Endothelial cell of umbilical vein (primary cell): Measurements from ENCODE around the gene HTR3B. TPM values are rescaled to one million over a fixed set of nuclear protein-coding genes. Genes with fewer than 3 reads are reported as not detected.

Experiments
- BruUV-seq: library from RNA; stranded (reverse); fragments of 400-500 nt; replicated peaks from 2 replicates; lab custom pipeline; 2021; lab: Mats Ljungman, UMichigan
- CTCF ChIA-PET: fragments of 300-600, 350-600 bp; sonication (Branson Sonifier 250); formaldehyde crosslinking; loops from one replicate; lab custom pipeline; 2021; ENCODE audit warnings: antibody characterized with exemption, inconsistent platforms; lab: Charles Lee
- POLR2A ChIA-PET: fragments of 300-600, 350-600 bp; sonication (Branson Sonifier 250); formaldehyde crosslinking; loops from one replicate; lab custom pipeline; 2021; ENCODE audit warnings: antibody characterized with exemption, inconsistent platforms; lab: Charles Lee
- DNase-seq: peaks from one replicate; pipeline ENCODE4 v3.0.0-alpha.2; 2011; ENCODE audit warnings: low read depth, low spot score
- FAIRE-seq: peaks from 2 replicates; lab custom pipeline; 2011; peaks lifted over from hg19 to GRCh38; lab: Jason Lieb, UNC
- H2AFZ ChIP-seq: 2 replicates; pipeline ENCODE4 v1.6.0; 2012; ENCODE audit warnings: low read depth, low read length, control low read depth, inconsistent platforms
- H3K27ac ChIP-seq: 2 replicates; pipeline ENCODE4 v1.5.1; 2011; ENCODE audit warnings: low read depth, mild to moderate bottlenecking, control low read depth, low read length, moderate library complexity; ENCODE audit not compliant: insufficient read depth
- H3K27me3 ChIP-seq, 2 experiments: 2 replicates each; pipeline versions ENCODE4 v1.6.0 to v1.6.1; 2011; ENCODE audit warnings: low read length in 2 of 2, mixed read lengths in 1 of 2; ENCODE audit not compliant: control insufficient read depth in 2 of 2, insufficient read depth in 2 of 2
- H3K36me3 ChIP-seq, 2 experiments: 2 replicates in 1 of 2; 3 replicates in 1 of 2; pipeline ENCODE4 v1.5.1; 2011; ENCODE audit warnings: low read length in 2 of 2, mild to moderate bottlenecking in 1 of 2, moderate library complexity in 1 of 2; ENCODE audit not compliant: control insufficient read depth in 2 of 2, insufficient read depth in 2 of 2; ENCODE audit errors: extremely low read depth in 1 of 2
- H3K4me1 ChIP-seq: 3 replicates; pipeline ENCODE4 v1.5.1; 2011; ENCODE audit warnings: mild to moderate bottlenecking, low read length; ENCODE audit not compliant: control insufficient read depth, insufficient read depth; ENCODE audit errors: extremely low read depth
- H3K4me2 ChIP-seq: 2 replicates; pipeline ENCODE4 v1.6.1; 2011; ENCODE audit warnings: low read length, control low read depth, mixed read lengths; ENCODE audit not compliant: insufficient read depth
- H3K4me3 ChIP-seq, 3 experiments: fragments of 200-600 bp in 1 of 3; sonication (generic), shearing (Covaris generic) in 1 of 3; replicated peaks in 1 of 3; 2 replicates each; pipeline ENCODE4 v1.5.1; 2011 to 2016; ENCODE audit warnings: control low read depth in 3 of 3, low read length in 3 of 3, mild to moderate bottlenecking in 2 of 3, inconsistent platforms in 1 of 3, low read depth in 1 of 3, moderate library complexity in 1 of 3; ENCODE audit not compliant: insufficient read depth in 1 of 3
- H3K79me2 ChIP-seq: 2 replicates; pipeline ENCODE4 v1.6.0; 2012; ENCODE audit warnings: low read length, inconsistent platforms; ENCODE audit not compliant: control insufficient read depth, insufficient read depth
- H3K9ac ChIP-seq: replicated peaks from 2 replicates; pipeline ENCODE3; 2011; ENCODE audit warnings: low read length, control low read depth; ENCODE audit not compliant: insufficient read depth; ENCODE audit errors: extremely low read depth
- H3K9me1 ChIP-seq: replicated peaks from 3 replicates; pipeline ENCODE4 v1.6.0; 2011; ENCODE audit warnings: mild to moderate bottlenecking, low read length; ENCODE audit not compliant: control insufficient read depth, insufficient read depth; ENCODE audit errors: extremely low read depth
- H3K9me3 ChIP-seq: replicated peaks from 2 replicates; pipeline ENCODE4 v1.5.1; 2012; ENCODE audit warnings: low read length, inconsistent platforms; ENCODE audit not compliant: control insufficient read depth, insufficient read depth
- H4K20me1 ChIP-seq: replicated peaks from 2 replicates; pipeline ENCODE3; 2011; ENCODE audit warnings: mild to moderate bottlenecking, low read length; ENCODE audit not compliant: control insufficient read depth, insufficient read depth; ENCODE audit errors: extremely low read depth
- CTCF ChIP-seq, 2 donors: IDR thresholded peaks; 1 replicate in 1 of 2; 2 replicates in 1 of 2; pipeline ENCODE4 v1.5.1; 2011; ENCODE audit warnings: low read length in 2 of 2, mild to moderate bottlenecking in 2 of 2, moderate library complexity in 2 of 2, control low read depth in 1 of 2, inconsistent platforms in 1 of 2, low read depth in 1 of 2; ENCODE audit not compliant: insufficient read depth in 1 of 2; ENCODE audit errors: extremely low read depth in 1 of 2
- EZH2 ChIP-seq: IDR thresholded peaks from 2 replicates; pipeline ENCODE4 v1.6.1; 2012; ENCODE audit warnings: borderline replicate concordance, low read depth, mild to moderate bottlenecking, moderate library complexity, low read length, inconsistent platforms; ENCODE audit not compliant: severe bottlenecking
- FOS ChIP-seq: IDR thresholded peaks from 2 replicates; pipeline ENCODE4 v1.6.1; 2011; ENCODE audit warnings: mild to moderate bottlenecking, low read length, moderate library complexity, borderline replicate concordance; ENCODE audit not compliant: insufficient read depth
- GATA2 ChIP-seq: IDR thresholded peaks from 2 replicates; pipeline ENCODE4 v1.7.0; 2011; ENCODE audit warnings: low read depth, mild to moderate bottlenecking, moderate library complexity, mixed read lengths, low read length; ENCODE audit not compliant: insufficient read length, insufficient read depth
- JUN ChIP-seq: IDR thresholded peaks from 2 replicates; pipeline ENCODE4 v1.6.1; 2011; ENCODE audit warnings: borderline replicate concordance, low read depth; ENCODE audit not compliant: insufficient read length, insufficient read depth
- MYC ChIP-seq: IDR thresholded peaks from one replicate; pipeline ENCODE4 v1.6.1; 2011; ENCODE audit warnings: mild to moderate bottlenecking, low read depth, low read length
- POLR2A ChIP-seq: IDR thresholded peaks from 2 replicates; pipeline ENCODE4 v1.6.1; 2012; ENCODE audit warnings: low read depth, mild to moderate bottlenecking, control low read depth, low read length
- POLR2AphosphoS5 ChIP-seq: IDR thresholded peaks from 2 replicates; pipeline ENCODE4 v1.6.1; 2012; ENCODE audit warnings: low read depth, mild to moderate bottlenecking, control low read depth, low read length, moderate library complexity; ENCODE audit not compliant: insufficient read depth
- dilution Hi-C: fragments of 300-500 bp; cut with MboI; formaldehyde crosslinking; loops from one replicate; pipeline ENCODE4 v1.15.0; 2019; ENCODE audit warnings: low sequenced_read_pairs; ENCODE audit not compliant: extremely low pct_ligation_motif_present
- intact Hi-C: fragments of 100-400 bp; cut with micrococcal nuclease; formaldehyde crosslinking; loops from one replicate; pipeline ENCODE4 v1.10.0; 2022
- polyA plus RNA-seq, 4 experiments: library from polyadenylated mRNA; depleted of rRNA in 3 of 4; stranded (reverse) in 3 of 4; unstranded in 1 of 4; fragments of >200 nt; gene quantifications; 2 replicates each; pipeline versions ENCODE4 v1.2.1 to v1.2.3, GENCODE V29; 2011 to 2012; ENCODE audit warnings: missing spikeins in 1 of 4
- total RNA-seq: library from RNA; stranded (reverse); gene quantifications from 2 replicates; pipeline ENCODE4 v1.2.3, GENCODE V29; 2021
- TF ChIP-seq, protein P1 (sequence below): IDR thresholded peaks from 2 replicates; pipeline ENCODE4 v1.6.1; 2011; ENCODE audit not compliant: insufficient read depth, insufficient read length

HTR3B gene
- total and polyA plus RNA-seq, 2 donors (not counting 3 experiments of a cell fraction or from before 2014, with no cell fraction given): not detected

- intact Hi-C loops: no loop called here
- Histone ChIP-seq H2AFZ (no peak overlapping the region), H3K4me2 (no peak overlapping the region), H3K9me3 (no peaks in the 10 kb centered on the region), H3K79me2 (no peaks in the 10 kb centered on the region), H3K9ac (no peak overlapping the region), H3K27ac (no peak overlapping the region), H3K4me3 (no peak overlapping the region), H3K27me3 (peaks cover 0 to 4% of the 10 kb centered on the region in 2 experiments), H3K4me1 (no peaks in the 10 kb centered on the region), H3K36me3 (no peaks in the 10 kb centered on the region), H3K9me1 (no peaks in the 10 kb centered on the region), H4K20me1 (no peaks in the 10 kb centered on the region)
- dilution Hi-C loops: no loop called here
- DNase-seq (no peak), FAIRE-seq (no peak)
- ChIA-PET CTCF (interaction anchor here (19.6 kb wide), 1 partner anchor 272 kb away, joined by 539 read pairs; no protein-coding TSS in a partner anchor), POLR2A (no interaction called here)
- TF ChIP-seq CTCF (IDR thresholded peaks at IDR 0.05; ENCODE audit: extremely low read depth in 1 of 2, insufficient read depth in 1 of 2, low read depth in 1 of 2, low read length in 2 of 2) (no peak), JUN (no peak), GATA2 (no peak), MYC (no peak), EZH2 (no peak), POLR2A (no peak), FOS (no peak), POLR2AphosphoS5 (no peak)
- TF ChIP-seq, protein P1, sequence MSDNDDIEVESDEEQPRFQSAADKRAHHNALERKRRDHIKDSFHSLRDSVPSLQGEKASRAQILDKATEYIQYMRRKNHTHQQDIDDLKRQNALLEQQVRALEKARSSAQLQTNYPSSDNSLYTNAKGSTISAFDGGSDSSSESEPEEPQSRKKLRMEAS: no peak
- no TSS peak for BruUV-seq
These were observed 84.8 kb downstream of the HTR3B start for GRCh38 chr11:113989381-113989780.
